ENCODE results near the gene MYO5B.

Gene MYO5B

GRCh38 chr18:49934457-49934856 is 260.5 kb downstream of the MYO5B start:
- H3K79me2 ChIP-seq (ENCODE audit: insufficient read depth, low read length) = no peaks in the 10 kb centered on the region
- H3K9me2 ChIP-seq (replicated peaks; ENCODE audit: insufficient read depth, low read length) = no peaks in the 10 kb centered on the region
- H2AFZ ChIP-seq (ENCODE audit: low read depth, low read length, severe bottlenecking) = no peak overlapping the region
- H3K27ac ChIP-seq (ENCODE audit: low read depth, low read length) = no peak overlapping the region
- no peaks in the 10 kb centered on the region for H4K20me1 ChIP-seq (ENCODE audit: low read depth, low read length)
- no peak overlapping the region for H3K4me3 ChIP-seq (ENCODE audit: insufficient read depth, low read length, poor library complexity, severe bottlenecking)
- H3K9ac ChIP-seq (ENCODE audit: low read length) = no peak overlapping the region
- no peaks in the 10 kb centered on the region for H3F3A ChIP-seq (ENCODE audit: insufficient read depth)
- no peaks in the 10 kb centered on the region for H3K36me3 ChIP-seq (ENCODE audit: low read length)
- TF ChIP-seq EZH2phosphoT487 (conservative IDR thresholded peaks at IDR 0.05; ENCODE audit: low read length) = no peak
- TF ChIP-seq CTCF (IDR thresholded peaks at IDR 0.05; ENCODE audit: insufficient read depth, low read length, poor library complexity, severe bottlenecking) = no peak
- H3K27me3 ChIP-seq (ENCODE audit: low read length) = no peaks in the 10 kb centered on the region
- H3K9me3 ChIP-seq (ENCODE audit: insufficient read depth, low read length) = no peaks in the 10 kb centered on the region
- H3K4me2 ChIP-seq (ENCODE audit: low read depth, low read length, poor library complexity, severe bottlenecking) = no peak overlapping the region

- no peak overlapping the region for H3K4me2 ChIP-seq (ENCODE audit: low read depth, low read length, poor library complexity, severe bottlenecking)
- no peak for TF ChIP-seq EZH2phosphoT487 (conservative IDR thresholded peaks at IDR 0.05; ENCODE audit: low read length)
- TF ChIP-seq CTCF (IDR thresholded peaks at IDR 0.05; ENCODE audit: insufficient read depth, low read length, poor library complexity, severe bottlenecking) = no peak
- no peaks in the 10 kb centered on the region for H3K9me3 ChIP-seq (ENCODE audit: insufficient read depth, low read length)
- no peaks in the 10 kb centered on the region for H3K9me2 ChIP-seq (replicated peaks; ENCODE audit: insufficient read depth, low read length)
- H3F3A ChIP-seq (ENCODE audit: insufficient read depth) = no peaks in the 10 kb centered on the region
- H4K20me1 ChIP-seq (ENCODE audit: low read depth, low read length) = no peaks in the 10 kb centered on the region
- H3K27ac ChIP-seq (ENCODE audit: low read depth, low read length) = no peak overlapping the region
- H2AFZ ChIP-seq (ENCODE audit: low read depth, low read length, severe bottlenecking) = no peak overlapping the region
- H3K79me2 ChIP-seq (ENCODE audit: insufficient read depth, low read length) = no peaks in the 10 kb centered on the region
- H3K36me3 ChIP-seq (ENCODE audit: low read length) = no peaks in the 10 kb centered on the region
- no peaks in the 10 kb centered on the region for H3K27me3 ChIP-seq (ENCODE audit: low read length)
- no peak overlapping the region for H3K9ac ChIP-seq (ENCODE audit: low read length)
- no peak overlapping the region for H3K4me3 ChIP-seq (ENCODE audit: insufficient read depth, low read length, poor library complexity, severe bottlenecking)
These were observed 261.3 kb downstream of the MYO5B start for GRCh38 chr18:49933530-49934128.

- Histone ChIP-seq H3F3A (ENCODE audit: insufficient read depth) (no peaks in the 10 kb centered on the region), H3K79me2 (ENCODE audit: insufficient read depth, low read length) (no peaks in the 10 kb centered on the region), H3K9ac (ENCODE audit: low read length) (no peak overlapping the region), H3K9me2 (replicated peaks; ENCODE audit: insufficient read depth, low read length) (no peaks in the 10 kb centered on the region), H3K27me3 (ENCODE audit: low read length) (no peaks in the 10 kb centered on the region), H3K9me3 (ENCODE audit: insufficient read depth, low read length) (no peaks in the 10 kb centered on the region), H4K20me1 (ENCODE audit: low read depth, low read length) (no peaks in the 10 kb centered on the region), H3K4me3 (ENCODE audit: insufficient read depth, low read length, poor library complexity, severe bottlenecking) (no peak overlapping the region), H2AFZ (ENCODE audit: low read depth, low read length, severe bottlenecking) (no peak overlapping the region), H3K27ac (ENCODE audit: low read depth, low read length) (no peak overlapping the region), H3K4me2 (ENCODE audit: low read depth, low read length, poor library complexity, severe bottlenecking) (no peak overlapping the region), H3K36me3 (ENCODE audit: low read length) (no peaks in the 10 kb centered on the region)
- TF ChIP-seq CTCF (IDR thresholded peaks at IDR 0.05; ENCODE audit: insufficient read depth, low read length, poor library complexity, severe bottlenecking) = no peak
- no peak for TF ChIP-seq EZH2phosphoT487 (conservative IDR thresholded peaks at IDR 0.05; ENCODE audit: low read length)
These were observed 263.2 kb downstream of the MYO5B start for GRCh38 chr18:49931760-49932159.
